Measurements from ENCODE around the gene ZBTB7C.
A peak's percentile ranks its signal among the peaks of the same experiment; 100 is the strongest.

Gene ZBTB7C

GRCh38 chr18:47999801-48000248, 409.4 kb downstream of the ZBTB7C start:
- no peak overlapping the region for H3K4me3 ChIP-seq (replicated peaks; ENCODE audit: low read depth, low read length)
- no peak for DNase-seq (ENCODE audit: low read depth)

GRCh38 chr18:47997338-47997780, 411.8 kb downstream of the ZBTB7C start:
- peak; percentile 49 for TF ChIP-seq CTCF (IDR thresholded peaks at IDR 0.05; ENCODE audit: low read length, missing control alignments)
- no peak overlapping the region for H3K4me3 ChIP-seq (replicated peaks; ENCODE audit: low read depth, low read length)
- peak; percentile 9 for DNase-seq (ENCODE audit: low read depth)

More at GRCh38 chr18:47999801-48000248, 409.4 kb downstream of the ZBTB7C start:
- TF ChIP-seq CTCF (IDR thresholded peaks at IDR 0.05; ENCODE audit: low read length, missing control alignments): no peak

- DNase-seq (ENCODE audit: low read depth): no peak
- TF ChIP-seq CTCF (IDR thresholded peaks at IDR 0.05; ENCODE audit: low read length, missing control alignments): no peak
Measured at GRCh38 chr18:47996091-47996541, 413.1 kb downstream of the ZBTB7C start.

GRCh38 chr18:47995654-47996053, 413.5 kb downstream of the ZBTB7C start:
- H3K4me3 ChIP-seq (replicated peaks; ENCODE audit: low read depth, low read length): no peak overlapping the region
- no peak for TF ChIP-seq CTCF (IDR thresholded peaks at IDR 0.05; ENCODE audit: low read length, missing control alignments)
- no peak for DNase-seq (ENCODE audit: low read depth)

More at GRCh38 chr18:47996091-47996541, 413.1 kb downstream of the ZBTB7C start:
- H3K4me3 ChIP-seq (replicated peaks; ENCODE audit: low read depth, low read length): no peak overlapping the region

- no peak overlapping the region for H3K4me3 ChIP-seq (replicated peaks; ENCODE audit: low read depth, low read length)
- no peak for TF ChIP-seq CTCF (IDR thresholded peaks at IDR 0.05; ENCODE audit: low read length, missing control alignments)
- no peak for DNase-seq (ENCODE audit: low read depth)
Measured at GRCh38 chr18:47993409-47993808, 415.8 kb downstream of the ZBTB7C start.

- no peak overlapping the region for H3K4me3 ChIP-seq (replicated peaks; ENCODE audit: low read depth, low read length)
- no peak for TF ChIP-seq CTCF (IDR thresholded peaks at IDR 0.05; ENCODE audit: low read length, missing control alignments)
- DNase-seq (ENCODE audit: low read depth): no peak
Measured at GRCh38 chr18:47992976-47993375, 416.2 kb downstream of the ZBTB7C start.

GRCh38 chr18:47992266-47992665, 416.9 kb downstream of the ZBTB7C start:
- no peak overlapping the region for H3K4me3 ChIP-seq (replicated peaks; ENCODE audit: low read depth, low read length)
- DNase-seq (ENCODE audit: low read depth): no peak
- no peak for TF ChIP-seq CTCF (IDR thresholded peaks at IDR 0.05; ENCODE audit: low read length, missing control alignments)

Measured in fibroblast of pulmonary artery (primary cell).